ENCODE measurements around the gene POLR3G. TPM values are rescaled to one million over a fixed set of nuclear protein-coding genes. Genes with fewer than 3 reads are reported as not detected.

POLR3G gene
- total and polyA plus RNA-seq, 12 donors, result 0.30 to 2.4 (median 0.93) TPM; not detected in 2

DNA sequence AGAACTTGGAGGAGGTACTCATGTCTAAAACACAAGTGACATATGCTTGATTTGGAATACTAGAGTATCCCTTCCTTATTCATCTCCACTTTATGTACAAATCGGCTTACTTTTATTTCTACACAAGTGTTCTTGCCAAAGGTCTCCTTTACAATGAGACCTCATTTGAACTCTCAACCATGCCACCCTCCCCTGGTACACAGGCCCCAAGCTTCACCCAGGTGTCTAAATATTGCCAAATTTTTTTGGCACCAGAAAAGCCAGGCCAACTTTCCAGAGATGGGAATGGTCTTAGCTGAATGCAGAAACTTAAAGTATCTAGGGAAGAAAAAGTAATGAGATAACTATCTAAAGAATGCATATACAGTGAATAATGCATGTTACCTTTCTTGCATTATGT is 35.8 kb downstream of the POLR3G start:
- Histone ChIP-seq H3K4me1 (replicated peaks in 1 of 2) (no peaks in the 10 kb centered on the region), H3K36me3 (replicated peaks in 1 of 2) (no peaks in the 10 kb centered on the region), H3K27ac (no peak overlapping the region), H3K9me3 (replicated peaks in 1 of 3) (no peaks in the 10 kb centered on the region), H3K27me3 (no peaks in the 10 kb centered on the region), H3K4me3 (no peak overlapping the region)
- 89 to 95% (median 91%) methylated on average over 1 of the region's 1 CpG for WGBS, 4 donors
- TF ChIP-seq, protein P1, sequence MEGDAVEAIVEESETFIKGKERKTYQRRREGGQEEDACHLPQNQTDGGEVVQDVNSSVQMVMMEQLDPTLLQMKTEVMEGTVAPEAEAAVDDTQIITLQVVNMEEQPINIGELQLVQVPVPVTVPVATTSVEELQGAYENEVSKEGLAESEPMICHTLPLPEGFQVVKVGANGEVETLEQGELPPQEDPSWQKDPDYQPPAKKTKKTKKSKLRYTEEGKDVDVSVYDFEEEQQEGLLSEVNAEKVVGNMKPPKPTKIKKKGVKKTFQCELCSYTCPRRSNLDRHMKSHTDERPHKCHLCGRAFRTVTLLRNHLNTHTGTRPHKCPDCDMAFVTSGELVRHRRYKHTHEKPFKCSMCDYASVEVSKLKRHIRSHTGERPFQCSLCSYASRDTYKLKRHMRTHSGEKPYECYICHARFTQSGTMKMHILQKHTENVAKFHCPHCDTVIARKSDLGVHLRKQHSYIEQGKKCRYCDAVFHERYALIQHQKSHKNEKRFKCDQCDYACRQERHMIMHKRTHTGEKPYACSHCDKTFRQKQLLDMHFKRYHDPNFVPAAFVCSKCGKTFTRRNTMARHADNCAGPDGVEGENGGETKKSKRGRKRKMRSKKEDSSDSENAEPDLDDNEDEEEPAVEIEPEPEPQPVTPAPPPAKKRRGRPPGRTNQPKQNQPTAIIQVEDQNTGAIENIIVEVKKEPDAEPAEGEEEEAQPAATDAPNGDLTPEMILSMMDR (IDR thresholded peaks at IDR 0.05), result no peak
- TF ChIP-seq POLR2A (IDR thresholded peaks at IDR 0.05), result no peak
- intact Hi-C loops (cut with DNase I), result no loop called here
- no peak for DNase-seq

DNA sequence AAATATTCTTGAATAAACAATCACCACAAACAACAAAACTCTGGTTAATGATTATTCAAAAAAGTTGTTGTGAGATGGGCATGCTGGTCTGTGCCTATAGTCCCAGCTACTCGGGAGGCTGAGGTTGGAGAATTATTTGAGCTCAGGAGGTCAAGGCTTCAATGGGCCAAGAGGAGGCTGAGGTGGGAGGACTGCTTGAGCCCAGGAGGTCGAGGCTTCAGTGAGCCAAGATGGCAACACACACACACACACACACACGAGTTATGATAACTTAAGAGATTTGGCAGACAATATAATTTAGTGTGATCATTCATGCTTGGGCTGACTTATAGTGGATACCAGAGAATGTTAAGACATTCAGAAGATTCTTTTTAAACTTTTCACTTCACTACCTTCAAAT is 39.9 kb downstream of the POLR3G start:
- TF ChIP-seq, protein P1 (IDR thresholded peaks at IDR 0.05), result no peak
- no peak for TF ChIP-seq POLR2A (IDR thresholded peaks at IDR 0.05)
- 75 to 87% (median 81%) methylated on average over 3 of the region's 3 CpGs for WGBS, 4 donors
- Histone ChIP-seq H3K9me3 (replicated peaks in 1 of 3) (no peaks in the 10 kb centered on the region), H3K4me1 (replicated peaks in 1 of 2) (no peaks in the 10 kb centered on the region), H3K27me3 (no peaks in the 10 kb centered on the region), H3K27ac (no peak overlapping the region), H3K4me3 (no peak overlapping the region), H3K36me3 (replicated peaks in 1 of 2) (peaks cover 0 to 4% of the 10 kb centered on the region in 2 donors)
- intact Hi-C loops (cut with DNase I), result no loop called here
- DNase-seq, result no peak

DNA sequence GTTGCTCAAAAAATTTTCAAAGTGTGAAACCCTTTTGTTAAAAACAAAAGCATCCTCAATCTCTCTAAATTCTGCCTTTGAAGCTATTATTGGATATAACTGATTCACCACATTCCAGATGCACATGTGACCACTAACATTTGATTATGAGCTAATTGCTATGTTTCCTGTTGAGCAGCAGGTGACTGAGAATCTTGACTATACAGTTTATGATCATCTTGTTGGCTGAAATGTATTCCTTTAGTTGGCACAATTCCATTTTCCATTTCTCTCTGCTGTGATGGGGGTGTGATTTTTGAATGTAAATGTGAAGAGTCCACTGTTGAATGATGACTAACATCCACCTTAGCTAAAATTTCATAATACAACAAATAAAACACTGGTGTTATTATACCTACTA is 44.0 kb downstream of the POLR3G start:
- TF ChIP-seq POLR2A (IDR thresholded peaks at IDR 0.05), result no peak
- TF ChIP-seq, protein P1 (IDR thresholded peaks at IDR 0.05), result no peak
- DNase-seq, result no peak
- H3K4me1 ChIP-seq (replicated peaks in 1 of 2), result no peaks in the 10 kb centered on the region
- peaks cover 0 to 16% of the 10 kb centered on the region in 2 donors for H3K36me3 ChIP-seq (replicated peaks in 1 of 2)
- intact Hi-C loops (cut with DNase I), result no loop called here
- no peaks in the 10 kb centered on the region for H3K9me3 ChIP-seq (replicated peaks in 1 of 3)
- no peak overlapping the region for H3K27ac ChIP-seq
- no peak overlapping the region for H3K4me3 ChIP-seq
- H3K27me3 ChIP-seq, result no peaks in the 10 kb centered on the region

DNA sequence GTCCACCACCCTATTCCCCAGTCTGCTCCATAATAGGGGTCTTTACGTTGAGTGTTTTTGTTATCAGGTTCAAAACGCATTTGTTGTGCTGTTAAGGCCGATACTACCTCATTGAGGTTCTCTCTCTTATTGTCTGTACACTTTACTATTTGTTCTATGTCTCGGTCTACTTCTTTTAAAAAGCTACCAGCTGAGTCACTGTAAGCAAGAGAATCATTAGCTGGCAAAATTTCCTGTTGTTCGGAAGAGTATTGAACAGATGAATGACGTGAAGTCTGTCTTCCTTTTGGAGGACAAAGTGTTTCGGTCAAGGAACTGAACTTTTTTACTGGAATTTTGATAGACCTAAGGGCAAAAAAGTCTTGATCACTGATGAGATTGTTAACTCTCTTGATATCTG is 44.4 kb downstream of the POLR3G start:
- no peaks in the 10 kb centered on the region for H3K9me3 ChIP-seq (replicated peaks in 1 of 3)
- intact Hi-C loops (cut with DNase I), result no loop called here
- H3K4me3 ChIP-seq, result no peak overlapping the region
- DNase-seq, result no peak
- no peaks in the 10 kb centered on the region for H3K4me1 ChIP-seq (replicated peaks in 1 of 2)
- TF ChIP-seq POLR2A (IDR thresholded peaks at IDR 0.05), result no peak
- TF ChIP-seq, protein P1 (IDR thresholded peaks at IDR 0.05), result no peak
- no peak overlapping the region for H3K27ac ChIP-seq
- WGBS, 4 donors, result 89 to 95% (median 91%) methylated on average over 7 of the region's 7 CpGs
- H3K27me3 ChIP-seq, result no peaks in the 10 kb centered on the region
- H3K36me3 ChIP-seq (replicated peaks in 1 of 2), result peaks cover 0 to 19% of the 10 kb centered on the region in 2 donors
